8988T (cell line): Measurements from ENCODE around the gene RNPEPL1.
"Not testable (repeated sequence)": the region's sequence is repeated elsewhere in the genome, so short reads cannot be mapped to it uniquely, and the experiment has no call there.

Experiments
- DNase-seq: peaks from one replicate; pipeline ENCODE4 v3.0.0; 2011

The RNPEPL1 gene, protein sequence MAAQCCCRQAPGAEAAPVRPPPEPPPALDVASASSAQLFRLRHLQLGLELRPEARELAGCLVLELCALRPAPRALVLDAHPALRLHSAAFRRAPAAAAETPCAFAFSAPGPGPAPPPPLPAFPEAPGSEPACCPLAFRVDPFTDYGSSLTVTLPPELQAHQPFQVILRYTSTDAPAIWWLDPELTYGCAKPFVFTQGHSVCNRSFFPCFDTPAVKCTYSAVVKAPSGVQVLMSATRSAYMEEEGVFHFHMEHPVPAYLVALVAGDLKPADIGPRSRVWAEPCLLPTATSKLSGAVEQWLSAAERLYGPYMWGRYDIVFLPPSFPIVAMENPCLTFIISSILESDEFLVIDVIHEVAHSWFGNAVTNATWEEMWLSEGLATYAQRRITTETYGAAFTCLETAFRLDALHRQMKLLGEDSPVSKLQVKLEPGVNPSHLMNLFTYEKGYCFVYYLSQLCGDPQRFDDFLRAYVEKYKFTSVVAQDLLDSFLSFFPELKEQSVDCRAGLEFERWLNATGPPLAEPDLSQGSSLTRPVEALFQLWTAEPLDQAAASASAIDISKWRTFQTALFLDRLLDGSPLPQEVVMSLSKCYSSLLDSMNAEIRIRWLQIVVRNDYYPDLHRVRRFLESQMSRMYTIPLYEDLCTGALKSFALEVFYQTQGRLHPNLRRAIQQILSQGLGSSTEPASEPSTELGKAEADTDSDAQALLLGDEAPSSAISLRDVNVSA

GRCh38 chr2:240567872-240568677 lies at the start of gene RNPEPL1:
Gene RNPEPL1 (plus strand): TSS chr2:240568484. CDS start chr2:240568587, 103 bp downstream.
- no peak for DNase-seq

DNA sequence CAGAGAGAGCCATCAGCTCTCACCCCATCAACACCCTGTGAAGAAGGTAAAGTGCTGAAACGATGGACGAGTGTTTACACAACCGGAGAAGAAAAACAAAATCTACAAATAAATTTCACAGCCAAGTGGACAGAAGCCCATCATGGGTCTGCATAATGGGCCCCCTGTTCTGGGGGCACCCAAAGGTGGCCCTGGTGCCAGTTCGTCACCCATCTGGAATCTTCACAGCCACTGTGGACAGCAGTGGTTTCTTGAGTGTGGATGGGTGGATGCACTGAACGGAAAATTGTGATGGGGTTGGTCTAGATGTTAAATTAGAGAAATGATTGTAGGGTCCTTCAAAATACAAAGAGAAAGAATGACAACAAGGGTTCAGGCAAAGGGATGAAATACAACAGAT lies 49.3 kb upstream of the RNPEPL1 start:
- DNase-seq, result no peak

GRCh38 chr2:240519396-240520129 lies 48.7 kb upstream of the RNPEPL1 start:
- peak; percentile 6 for DNase-seq

DNA sequence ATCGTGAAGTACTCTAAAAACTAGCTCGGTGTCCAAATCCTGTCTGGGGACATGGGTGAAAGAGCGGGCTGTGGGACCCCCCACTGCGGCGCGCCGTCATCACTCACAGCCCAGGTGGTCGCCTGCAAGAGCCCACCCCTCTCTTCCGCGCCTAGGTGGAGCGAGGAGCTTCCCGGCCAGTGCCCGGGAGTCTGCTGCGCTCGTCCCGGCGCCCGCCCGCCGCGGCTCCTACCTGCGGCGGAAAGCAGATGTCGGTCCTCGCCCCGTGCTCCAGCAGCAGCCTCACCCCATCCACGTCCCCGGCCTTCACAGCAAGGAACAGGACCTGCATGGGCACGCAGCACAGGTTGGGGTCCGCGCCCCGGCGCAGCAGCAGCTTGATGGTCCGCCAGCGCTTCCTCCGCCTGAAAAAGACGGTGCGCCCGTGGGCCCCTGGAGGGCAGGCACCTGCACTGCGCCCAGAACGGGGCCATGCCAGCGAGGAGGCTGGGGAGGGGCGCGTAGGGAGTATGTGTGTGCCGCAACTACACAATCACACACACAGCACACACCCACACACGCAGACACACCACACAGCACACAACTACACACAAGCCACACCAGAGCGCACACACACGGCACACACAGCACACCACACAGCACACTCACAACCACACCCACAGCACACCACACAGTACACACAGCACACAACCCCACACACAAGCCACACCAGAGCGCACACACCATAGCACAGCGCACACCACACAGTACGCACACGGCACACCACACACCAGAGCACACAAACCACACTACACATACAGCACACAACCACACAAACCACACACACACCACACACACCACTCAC lies 47.9 kb upstream of the RNPEPL1 start:
- peak; percentile 8 for DNase-seq

DNA sequence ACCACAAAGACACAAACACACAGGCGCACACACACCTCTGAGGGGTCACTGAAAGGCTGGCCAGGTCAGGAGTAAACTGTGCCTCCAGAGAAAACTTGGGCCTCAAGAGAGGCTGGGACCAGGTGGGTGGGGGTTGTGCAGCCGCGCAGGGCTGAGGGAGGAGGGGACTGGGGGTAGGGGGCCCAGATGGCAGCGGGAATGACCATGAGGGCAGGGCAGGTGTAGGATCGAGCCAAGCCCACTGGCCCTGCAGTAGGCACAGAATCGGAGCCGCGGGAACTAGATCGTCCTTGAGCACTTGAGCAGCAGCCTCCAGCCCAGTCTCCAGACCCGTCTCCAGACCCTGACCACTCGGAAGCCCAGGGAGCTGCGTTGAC lies 47.3 kb upstream of the RNPEPL1 start:
- DNase-seq, result peak; percentile 6

GRCh38 chr2:240521885-240522284 lies 46.4 kb upstream of the RNPEPL1 start:
- not testable (repeated sequence) for DNase-seq

DNA sequence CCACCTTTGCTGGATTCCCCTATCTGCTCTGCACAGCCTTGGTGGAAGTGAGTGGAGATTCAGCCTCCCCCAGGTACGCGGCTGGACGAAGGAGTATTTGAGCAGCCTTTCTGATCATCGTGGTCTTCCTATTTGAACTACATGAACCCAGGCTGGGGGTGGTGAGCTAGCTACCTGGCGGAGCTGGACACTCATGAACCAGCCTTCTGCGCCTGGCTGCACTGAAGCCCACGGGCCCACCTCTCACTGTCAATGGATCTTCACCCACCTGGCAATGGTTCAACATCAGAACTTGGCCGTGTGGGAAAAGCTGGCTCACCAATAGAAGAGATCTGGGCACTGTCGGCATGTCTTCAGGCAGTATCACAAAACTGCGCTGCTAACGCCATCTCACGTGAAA lies 45.9 kb upstream of the RNPEPL1 start:
- no peak for DNase-seq

DNA sequence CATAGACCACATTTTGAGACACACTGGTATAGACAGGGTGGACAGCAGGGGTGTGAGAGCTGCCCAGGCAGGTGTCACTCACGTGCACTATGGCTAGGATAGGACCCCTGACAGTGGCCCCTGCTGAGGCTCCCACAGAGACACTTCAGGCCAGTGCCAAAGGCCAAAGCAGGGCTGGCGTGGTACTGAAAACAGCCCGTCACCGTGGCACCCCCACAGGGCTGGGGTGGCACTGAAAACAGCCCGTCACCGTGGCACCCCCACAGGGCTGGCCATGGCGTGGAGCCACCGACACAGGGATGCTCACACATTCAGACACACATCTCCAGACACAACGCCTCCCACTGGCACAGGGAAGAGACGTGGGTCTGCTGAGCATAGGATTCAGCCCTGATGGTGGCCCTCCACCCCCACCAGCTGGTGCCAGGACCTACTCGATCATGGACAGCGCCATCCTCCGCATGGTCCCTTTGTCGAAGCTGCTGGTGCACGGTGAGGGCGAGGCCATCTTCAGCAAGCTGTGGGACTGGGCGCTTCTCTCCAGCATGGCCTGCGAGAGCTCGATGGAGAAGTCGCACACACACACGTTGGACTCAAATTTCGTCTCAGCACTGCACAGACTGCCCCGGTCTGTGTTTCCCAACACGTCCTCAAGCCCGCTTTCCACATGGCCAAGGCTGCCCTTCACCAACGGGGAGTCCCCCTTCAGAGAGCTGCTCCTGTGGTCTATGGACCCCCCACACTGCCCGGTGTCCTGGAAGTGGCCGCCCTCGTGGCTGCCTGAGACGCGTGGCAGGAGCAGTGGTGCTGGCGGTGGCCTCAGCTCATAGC lies 44.6 kb upstream of the RNPEPL1 start:
- peak; percentile 8 for DNase-seq

DNA sequence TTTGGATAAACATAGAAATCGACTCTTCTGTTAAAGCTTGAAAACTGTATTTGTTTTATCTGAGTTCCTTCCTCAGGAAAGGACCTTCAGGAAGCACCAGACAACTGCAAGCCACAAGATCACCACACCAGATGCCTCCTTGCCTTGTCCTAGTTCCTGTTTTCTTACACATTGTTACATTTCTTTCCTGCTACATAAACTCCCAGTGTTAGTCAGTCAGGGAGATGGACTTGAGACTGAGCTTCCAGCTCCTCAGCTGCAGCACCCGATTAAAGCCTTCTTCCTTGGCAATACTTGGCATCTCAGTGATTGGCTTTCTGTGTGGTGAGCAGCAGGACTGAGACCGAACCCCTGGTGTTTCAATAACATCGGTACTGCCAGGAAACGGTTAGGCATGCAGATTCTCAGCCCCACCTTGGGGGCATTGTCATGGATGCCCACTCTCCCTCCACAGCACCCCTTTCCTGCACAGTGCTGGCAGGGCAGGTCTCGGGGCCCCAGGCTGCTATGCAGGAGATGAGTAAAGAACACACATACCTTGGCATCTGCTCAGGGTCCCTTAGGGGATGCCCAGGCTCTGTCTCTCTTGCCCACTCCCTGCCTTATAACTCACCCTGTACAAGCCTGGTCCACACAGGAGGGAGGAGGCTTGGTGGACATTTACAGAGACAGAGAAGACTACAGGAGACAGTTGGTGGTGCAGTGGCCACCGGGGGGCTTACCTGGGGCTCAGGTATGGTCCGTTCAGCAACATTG lies 43.1 kb upstream of the RNPEPL1 start:
- peak; percentile 4 for DNase-seq

GRCh38 chr2:240525802-240526201 lies 42.5 kb upstream of the RNPEPL1 start:
- DNase-seq, result peak; percentile 9

DNA sequence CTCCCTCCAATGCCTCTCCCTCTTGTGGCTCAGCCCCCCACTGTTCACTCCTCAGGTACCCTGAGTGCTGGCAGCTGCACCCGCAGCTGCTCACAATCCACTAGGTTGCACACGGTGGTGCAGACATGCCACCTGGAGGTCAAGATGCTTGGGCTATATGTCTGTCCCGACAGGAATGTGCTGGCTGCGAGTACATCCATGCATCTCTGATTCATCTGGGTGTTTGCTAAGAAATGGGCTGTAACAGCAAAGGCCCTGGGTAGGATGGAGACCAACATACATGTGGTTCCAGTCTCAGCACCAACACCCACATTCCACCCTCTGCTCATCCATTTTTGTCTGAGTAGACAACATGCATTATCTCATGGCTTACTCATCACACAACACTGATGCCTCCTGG lies 41.8 kb upstream of the RNPEPL1 start:
- DNase-seq, result no peak

DNA sequence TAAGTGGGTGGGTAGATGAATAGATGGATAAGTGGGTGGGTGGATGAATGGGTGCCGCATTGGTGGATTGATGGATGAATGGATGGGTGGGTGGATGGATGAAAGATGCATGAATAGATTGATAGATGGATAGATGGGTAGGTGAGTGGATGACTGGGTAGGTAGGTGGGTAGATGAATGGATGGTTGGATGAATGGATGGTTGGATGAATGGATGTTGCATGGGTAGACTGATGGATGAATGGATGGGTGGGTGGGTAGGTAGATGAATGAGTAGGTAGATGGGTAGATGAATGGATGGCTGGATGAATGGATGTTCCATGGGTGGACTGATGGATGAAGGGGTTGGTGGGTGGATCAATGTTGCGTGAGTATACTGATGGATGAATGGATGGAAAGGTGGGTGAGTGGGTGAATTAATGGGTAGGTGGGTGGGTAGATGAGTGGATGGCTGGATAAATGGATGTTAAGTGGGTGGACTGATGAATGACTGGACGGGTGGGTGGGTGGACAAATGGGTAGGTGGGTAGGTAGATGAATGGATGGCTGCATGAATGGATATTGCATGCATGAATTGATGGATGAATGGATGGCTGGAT lies 41.0 kb upstream of the RNPEPL1 start:
- no peak for DNase-seq

- no peak for DNase-seq
Observed at GRCh38 chr2:240528406-240529040, 39.8 kb upstream of the RNPEPL1 start.

DNA sequence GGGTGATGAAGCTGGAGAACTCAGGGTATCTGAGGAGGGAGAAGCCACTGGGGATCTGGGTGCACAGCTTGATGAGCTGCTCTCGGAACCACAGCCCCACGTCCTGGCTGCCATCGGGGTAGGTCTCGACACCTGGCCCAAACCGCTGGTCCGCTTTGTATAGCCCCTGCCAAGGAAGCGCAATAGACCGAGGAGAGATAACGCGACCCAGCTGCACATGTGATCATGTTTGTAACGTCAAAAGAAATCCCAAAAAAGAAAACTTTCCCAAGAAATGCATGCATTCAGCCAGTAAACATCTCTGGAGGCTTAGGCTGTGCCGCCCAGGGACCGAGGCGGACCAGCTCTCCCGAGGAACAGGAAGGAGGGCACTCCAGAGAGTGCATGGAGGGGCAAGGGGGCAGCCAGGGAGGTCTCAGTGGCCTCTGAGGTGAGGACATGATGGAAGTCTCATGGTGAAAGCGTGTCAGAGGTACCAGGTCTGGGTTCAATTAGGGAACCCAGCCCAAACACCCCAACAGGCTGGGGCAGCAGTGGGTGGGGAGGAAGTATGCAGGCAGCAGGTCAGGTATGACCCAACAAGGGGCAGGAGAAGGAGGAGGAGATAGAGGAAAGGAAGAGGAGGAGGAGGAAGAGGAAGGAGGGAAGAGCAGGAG lies 38.8 kb upstream of the RNPEPL1 start:
- no peak for DNase-seq

- no peak for DNase-seq
Observed at GRCh38 chr2:240530181-240530580, 38.1 kb upstream of the RNPEPL1 start.

GRCh38 chr2:240531038-240531437 lies 37.2 kb upstream of the RNPEPL1 start:
- no peak for DNase-seq

DNA sequence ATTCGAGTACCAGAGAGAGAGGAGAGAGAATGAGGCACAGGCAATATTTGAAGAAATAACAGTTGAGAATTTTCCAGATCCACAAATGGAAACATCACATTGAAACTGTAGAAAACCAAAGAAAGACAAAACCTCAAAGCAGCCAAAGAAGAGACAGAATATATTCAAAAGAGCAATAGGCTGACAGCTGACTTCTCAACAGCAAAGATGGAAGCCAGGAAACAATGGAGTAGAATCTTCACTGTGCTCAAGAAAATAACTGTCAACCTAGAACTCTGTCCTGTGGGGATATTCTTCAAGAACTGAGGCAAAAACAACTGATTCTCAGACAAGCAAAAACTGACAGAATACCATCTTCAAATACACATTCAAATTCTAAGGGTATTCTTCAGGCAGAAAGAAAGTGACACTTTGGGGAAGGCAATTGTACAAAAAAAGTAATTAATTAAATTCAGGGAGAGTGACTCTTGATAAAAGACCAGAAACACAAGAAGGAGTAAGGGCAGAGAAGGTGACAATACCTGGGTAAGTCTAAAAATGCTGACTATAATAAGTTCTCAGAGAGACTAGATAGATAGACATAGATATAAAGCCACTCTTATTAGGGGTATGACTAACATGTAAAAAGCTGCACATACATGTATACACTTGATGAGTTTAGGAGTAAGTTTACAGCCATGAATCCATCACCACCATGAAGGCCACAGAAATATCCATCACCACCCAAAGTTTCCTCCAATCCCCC lies 36.1 kb upstream of the RNPEPL1 start:
- no peak for DNase-seq
